HG03378 (cell line): ENCODE results near the gene IL31RA.

Experiments used
- ATAC-seq: cut with Tn5 transposase; IDR thresholded peaks from one replicate; pipeline ENCODE4 v1.9.1; 2021; ENCODE audit warnings: mild to moderate bottlenecking, moderate library complexity; ENCODE audit not compliant: unreplicated experiment

Gene IL31RA

GRCh38 chr5:55858104-55858503, 6.9 kb downstream of the IL31RA start:
- ATAC-seq: no peak

GRCh38 chr5:55860288-55860687, 9.1 kb downstream of the IL31RA start:
- ATAC-seq: no peak

GRCh38 chr5:55860709-55861108, 9.6 kb downstream of the IL31RA start:
- ATAC-seq: no peak

GRCh38 chr5:55864606-55865541, 13.7 kb downstream of the IL31RA start:
- ATAC-seq: no peak

GRCh38 chr5:55865831-55866230, 14.7 kb downstream of the IL31RA start:
- ATAC-seq: no peak

- no peak for ATAC-seq
These were observed 15.3 kb downstream of the IL31RA start for GRCh38 chr5:55866485-55866884.

- ATAC-seq: no peak
These were observed 15.8 kb downstream of the IL31RA start for GRCh38 chr5:55866934-55867333.

- ATAC-seq: no peak
These were observed 17.7 kb downstream of the IL31RA start for GRCh38 chr5:55868846-55869245.

- ATAC-seq: no peak
These were observed 18.7 kb downstream of the IL31RA start for GRCh38 chr5:55869847-55870246.

- no peak for ATAC-seq
These were observed 22.1 kb downstream of the IL31RA start for GRCh38 chr5:55873234-55873633.

GRCh38 chr5:55877655-55878054, 26.5 kb downstream of the IL31RA start:
- ATAC-seq: no peak

- no peak for ATAC-seq
These were observed 29.3 kb downstream of the IL31RA start for GRCh38 chr5:55880453-55880852.

- ATAC-seq: no peak
These were observed 34.2 kb downstream of the IL31RA start for GRCh38 chr5:55885359-55885758.

- ATAC-seq: no peak
These were observed 37.0 kb downstream of the IL31RA start for GRCh38 chr5:55888205-55888604.

- no peak for ATAC-seq
These were observed 41.3 kb downstream of the IL31RA start for GRCh38 chr5:55892479-55892878.

GRCh38 chr5:55894135-55894534, 43.0 kb downstream of the IL31RA start:
- ATAC-seq: no peak

- ATAC-seq: no peak
These were observed 44.2 kb downstream of the IL31RA start for GRCh38 chr5:55895346-55895745.

GRCh38 chr5:55896238-55896637, 45.1 kb downstream of the IL31RA start:
- no peak for ATAC-seq

- no peak for ATAC-seq
These were observed 45.5 kb downstream of the IL31RA start for GRCh38 chr5:55896663-55897062.

- no peak for ATAC-seq
These were observed 46.2 kb downstream of the IL31RA start for GRCh38 chr5:55897206-55897894.

- ATAC-seq: no peak
These were observed 46.7 kb downstream of the IL31RA start for GRCh38 chr5:55897905-55898304.

GRCh38 chr5:55899344-55899743, 48.2 kb downstream of the IL31RA start:
- no peak for ATAC-seq
